GM19372 (cell line): ENCODE data around the gene TROAP.
A peak's percentile ranks its signal among the peaks of the same experiment; 100 is the strongest.

Source experiments
- ATAC-seq: cut with Tn5 transposase; IDR thresholded peaks from one replicate; pipeline ENCODE4 v1.9.1; 2021; ENCODE audit warnings: mild to moderate bottlenecking, low read depth, moderate library complexity; ENCODE audit not compliant: unreplicated experiment

TROAP gene

DNA sequence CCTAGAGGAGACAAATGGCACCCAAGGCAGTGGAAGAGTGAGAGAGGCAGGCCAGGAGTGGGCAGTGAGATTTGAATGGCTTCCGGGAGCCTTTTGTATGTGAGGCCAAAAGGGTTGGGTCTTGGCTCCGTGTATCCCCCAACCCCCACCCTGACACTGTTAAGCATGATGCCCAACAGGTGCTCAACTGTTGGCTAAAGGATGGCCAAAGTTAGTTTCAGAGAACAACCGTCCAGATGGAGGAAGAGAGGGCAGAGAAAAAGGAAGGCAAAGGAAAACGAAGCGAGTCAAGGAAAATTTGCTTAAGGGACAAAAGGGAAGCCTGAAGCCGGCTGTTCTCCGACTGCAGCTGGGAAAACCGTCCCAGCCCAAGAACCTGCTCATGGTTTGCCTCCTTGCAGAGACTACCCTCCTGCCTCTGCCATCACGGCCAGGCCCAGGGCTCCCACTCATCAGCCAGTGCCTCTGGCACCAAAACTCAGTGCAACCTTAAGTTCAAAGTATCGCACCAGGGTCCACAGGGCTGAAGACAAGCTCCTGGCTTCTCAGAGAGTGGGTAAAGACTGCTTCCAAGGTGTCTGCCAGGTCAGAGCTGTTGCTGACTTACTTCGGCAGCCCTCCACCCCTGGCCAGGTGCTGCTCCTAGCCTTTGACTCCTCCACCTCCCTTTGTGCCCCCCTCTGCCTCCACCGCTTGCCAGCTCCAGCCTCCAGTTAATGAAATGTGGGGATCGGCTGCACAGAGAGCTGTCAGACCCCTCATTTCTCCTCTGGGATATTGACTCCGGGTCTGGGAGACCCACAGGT lies 18.1 kb downstream of the TROAP start:
- ATAC-seq = no peak

DNA sequence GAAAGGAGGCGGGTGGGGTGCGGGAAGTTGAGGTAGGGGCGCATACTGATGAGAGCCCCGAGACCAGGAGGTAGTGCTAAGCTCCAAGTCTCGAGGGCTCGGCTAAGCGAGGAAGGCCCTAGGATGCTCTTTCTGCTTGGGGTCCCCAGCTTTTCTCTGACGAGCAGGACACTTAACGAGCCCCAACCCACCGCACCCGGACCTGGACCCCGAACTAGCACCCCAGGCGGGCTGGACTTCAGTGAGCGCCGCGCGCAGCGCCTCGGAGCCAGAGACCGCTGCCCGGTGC lies 18.7 kb downstream of the TROAP start:
- ATAC-seq = no peak

DNA sequence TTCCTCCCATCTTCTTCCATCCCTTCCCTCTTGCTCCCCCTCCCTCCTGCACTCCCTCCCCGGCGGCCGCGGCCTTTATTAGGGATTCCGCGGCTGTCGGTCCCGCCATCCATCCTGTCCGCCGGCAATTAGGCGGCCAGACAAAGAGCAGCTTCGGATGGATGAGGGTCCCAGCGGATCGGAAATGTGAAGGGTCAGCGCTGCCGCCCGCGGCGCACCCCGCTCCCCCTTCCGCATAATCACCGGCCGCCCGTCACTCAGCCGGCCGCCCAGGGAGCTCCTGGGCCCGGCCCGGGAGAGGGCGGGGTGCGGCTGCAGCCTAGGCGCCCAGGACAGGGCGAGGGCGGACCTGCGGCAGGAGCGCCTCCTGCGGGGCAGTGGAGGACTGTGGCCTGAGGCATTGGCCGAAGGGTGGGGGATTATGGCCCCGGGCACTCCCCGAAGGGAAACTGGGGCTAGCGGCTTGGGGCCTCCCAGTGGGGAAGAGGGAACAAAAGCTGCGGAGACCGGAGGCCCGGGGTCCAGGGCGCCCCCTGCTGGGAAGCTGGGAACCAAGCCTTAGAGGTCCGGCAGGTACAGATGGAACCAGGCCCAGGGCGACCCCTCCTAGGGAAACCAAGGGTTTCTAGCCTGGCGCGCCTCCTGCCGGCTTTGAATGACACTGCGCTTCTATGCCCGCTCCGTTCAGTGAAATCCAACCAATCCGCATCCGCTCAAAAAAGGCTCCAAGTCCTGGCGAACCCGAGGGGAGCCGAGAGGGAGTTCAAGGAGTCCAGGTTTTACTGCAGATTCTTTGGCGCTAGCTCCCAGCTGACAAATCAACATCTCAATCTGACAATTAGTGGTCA lies 19.2 kb downstream of the TROAP start:
- peak; percentile 49 for ATAC-seq

DNA sequence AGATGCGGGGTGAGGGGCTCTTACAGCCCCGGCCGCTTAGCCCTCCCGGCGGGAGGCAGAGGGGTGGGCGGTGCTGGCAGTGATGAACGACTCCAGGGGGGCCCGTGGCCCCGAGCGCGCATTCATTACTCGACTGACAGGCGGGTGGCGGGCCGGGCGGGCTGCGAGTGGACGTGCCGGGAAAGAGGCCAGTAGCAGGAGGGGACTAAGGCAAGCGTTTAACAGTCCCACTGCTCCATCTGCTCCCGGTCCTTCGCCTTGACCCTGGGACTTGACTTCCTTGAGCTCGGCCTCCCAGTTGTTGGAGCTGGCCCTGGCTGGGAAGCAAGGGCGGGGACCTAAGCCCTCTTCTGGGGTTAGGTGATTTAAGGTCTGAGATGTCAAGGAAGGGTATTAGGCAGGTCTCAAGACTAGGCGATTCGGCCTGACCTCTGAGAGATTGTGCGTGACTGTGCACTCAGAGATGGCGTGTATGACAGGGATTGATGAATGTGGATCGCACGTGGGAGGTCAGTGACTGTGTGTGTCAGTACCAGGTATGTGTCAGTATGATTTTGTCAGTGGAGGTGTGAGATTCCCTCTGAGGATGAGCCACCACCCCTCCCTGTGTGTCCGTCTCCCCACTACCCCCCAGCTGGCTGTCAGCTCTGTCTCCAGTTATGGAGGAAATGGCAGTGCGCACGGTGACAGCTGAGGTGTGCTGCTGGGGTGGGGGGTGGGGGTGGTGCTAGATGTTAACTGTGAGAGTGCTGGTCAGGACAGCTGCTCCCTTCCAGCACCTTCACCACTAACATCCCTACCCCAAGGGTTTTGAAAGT lies 20.1 kb downstream of the TROAP start:
- ATAC-seq = no peak

DNA sequence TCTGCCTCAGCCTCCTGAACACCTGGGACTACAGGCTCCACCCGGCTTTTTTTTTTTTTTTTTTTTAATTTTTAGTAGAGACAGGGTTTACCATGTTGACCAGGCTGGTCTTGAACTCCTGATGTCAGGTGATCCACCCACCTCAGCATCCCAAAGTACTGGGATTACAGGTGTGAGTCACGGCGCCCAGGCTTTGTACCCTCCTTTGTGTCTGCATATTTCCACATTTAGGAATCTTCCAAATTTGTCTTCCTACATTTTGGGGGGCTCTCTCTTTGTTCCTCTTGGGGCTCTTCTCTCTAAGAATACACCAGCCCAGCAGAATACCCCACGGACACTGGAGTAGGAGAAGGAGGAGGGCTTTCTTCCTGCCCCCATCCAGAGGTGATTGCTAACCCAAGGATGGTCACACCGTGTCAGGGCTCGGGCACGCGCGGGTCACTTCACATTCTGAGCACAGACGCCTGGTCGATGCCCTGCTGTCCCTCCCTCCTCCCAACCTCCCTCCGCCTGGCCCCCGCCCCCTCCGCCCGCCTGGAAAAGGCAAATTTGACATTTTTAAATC lies 21.5 kb downstream of the TROAP start:
- ATAC-seq = no peak

DNA sequence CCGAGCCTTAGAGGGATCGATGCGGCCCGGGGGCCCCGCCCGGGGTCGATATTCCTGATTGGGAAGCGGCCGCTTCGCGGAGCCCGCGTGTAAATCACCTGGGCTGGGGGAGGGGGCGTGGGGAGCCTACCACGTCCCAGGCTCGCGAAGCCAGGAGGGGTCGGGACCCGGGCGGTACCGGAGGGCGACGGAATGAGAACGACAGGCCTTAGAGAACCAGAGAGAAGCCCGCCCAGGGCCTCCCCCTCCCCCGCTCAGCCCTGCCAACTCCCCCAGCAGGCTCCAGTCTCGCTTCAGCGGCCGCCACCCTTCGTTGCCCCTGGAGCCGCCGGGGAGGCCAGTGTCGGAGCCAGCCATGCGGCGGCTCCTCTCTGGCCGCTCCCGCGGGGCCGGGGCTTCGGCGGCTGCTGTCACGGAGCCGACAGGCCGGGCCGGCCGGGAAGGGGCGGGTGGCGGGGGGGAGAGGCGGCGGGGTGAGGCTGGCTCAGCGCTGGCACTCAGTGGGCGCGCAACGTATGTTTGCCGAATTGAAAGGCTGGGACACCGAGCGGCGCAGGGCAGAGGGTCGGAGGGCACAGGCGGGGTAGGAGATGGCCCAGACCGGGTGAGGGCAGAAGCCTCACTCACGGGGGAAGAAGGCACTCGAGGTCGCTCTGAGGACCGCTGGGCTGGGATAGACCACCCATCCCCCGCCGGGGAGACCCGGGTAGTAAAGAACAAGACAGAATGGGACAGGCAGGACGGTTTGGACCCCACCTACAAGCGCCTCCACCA lies 22.2 kb downstream of the TROAP start:
- no peak for ATAC-seq

DNA sequence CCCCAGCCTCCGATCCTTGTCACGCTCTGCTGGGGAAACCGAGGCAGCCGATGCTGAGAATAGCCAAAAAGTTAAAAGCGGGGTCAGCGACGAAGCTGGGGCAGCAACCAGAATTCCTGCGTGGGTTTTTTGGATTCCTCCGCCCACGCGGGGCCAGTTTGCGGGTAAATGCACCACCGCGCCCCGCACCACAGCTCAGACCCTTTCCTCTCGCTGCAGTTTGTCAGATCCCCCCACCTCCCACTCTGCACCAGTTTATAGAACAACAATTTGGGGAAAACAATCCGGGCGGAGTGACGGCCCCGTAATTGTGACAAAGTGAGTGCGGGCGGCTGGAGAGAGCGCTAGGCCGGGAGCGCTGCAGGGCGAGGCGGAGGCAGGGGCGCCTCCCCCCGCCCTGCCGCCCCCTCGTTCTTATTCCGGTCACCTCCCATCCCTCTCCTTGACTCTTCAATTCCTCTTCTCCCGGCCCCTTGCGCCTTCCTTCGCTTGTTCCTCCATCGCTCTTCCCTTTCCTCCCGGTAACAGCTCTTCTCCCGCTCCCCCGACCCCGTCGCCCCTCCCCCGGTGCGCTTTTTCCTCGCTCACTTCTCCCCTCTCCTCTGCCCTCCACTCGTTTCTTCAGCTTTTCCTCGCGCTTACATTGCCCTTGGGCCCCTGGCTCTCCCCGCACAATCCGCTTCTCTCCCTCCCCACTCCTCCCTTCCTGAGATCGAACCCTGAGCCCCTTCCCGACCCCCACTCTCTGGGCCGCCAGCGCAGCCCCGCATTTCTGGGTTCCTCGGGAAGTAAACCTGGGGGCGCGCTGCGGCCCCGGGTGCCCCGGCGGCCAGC lies 23.0 kb downstream of the TROAP start:
- no peak for ATAC-seq

DNA sequence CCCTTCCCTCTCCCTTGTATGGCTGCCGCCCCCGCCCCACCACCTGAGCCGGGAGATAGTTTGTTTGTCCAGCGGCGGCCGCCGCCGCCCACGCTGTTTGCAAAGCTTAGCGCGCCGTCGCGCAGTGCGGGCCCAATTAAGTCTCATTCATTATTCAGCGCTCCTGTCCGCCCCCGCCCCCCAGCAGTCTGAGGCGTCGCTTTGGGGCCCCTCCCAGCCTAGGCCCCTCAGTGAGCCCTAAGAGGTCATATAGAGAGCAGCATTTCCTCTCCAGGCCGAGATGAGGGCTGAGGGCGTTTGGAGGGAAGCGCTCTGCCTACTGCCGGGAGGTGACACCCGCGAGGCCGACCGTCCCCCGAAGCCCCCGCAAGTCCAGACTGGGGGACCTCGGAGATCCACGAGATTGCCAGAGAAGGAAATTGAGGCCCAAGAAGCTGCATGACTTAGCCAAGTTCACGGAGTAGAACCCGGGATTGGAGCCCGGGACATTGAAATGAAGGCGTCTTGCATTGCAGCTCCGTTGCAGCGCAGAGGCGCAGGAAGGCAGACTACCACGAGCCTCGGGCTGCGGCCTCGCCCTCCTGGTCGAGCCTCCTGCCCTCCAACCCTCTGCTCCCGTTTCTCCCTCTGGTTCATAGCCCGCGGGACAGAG lies 23.7 kb downstream of the TROAP start, which contains the start of gene DNAJC22:
Gene DNAJC22, plus strand, starts transcription at position 230 of the 652 bp plus-strand sequence. CDS start 1,985 bp downstream, outside the sequence.
- ATAC-seq = no peak

DNA sequence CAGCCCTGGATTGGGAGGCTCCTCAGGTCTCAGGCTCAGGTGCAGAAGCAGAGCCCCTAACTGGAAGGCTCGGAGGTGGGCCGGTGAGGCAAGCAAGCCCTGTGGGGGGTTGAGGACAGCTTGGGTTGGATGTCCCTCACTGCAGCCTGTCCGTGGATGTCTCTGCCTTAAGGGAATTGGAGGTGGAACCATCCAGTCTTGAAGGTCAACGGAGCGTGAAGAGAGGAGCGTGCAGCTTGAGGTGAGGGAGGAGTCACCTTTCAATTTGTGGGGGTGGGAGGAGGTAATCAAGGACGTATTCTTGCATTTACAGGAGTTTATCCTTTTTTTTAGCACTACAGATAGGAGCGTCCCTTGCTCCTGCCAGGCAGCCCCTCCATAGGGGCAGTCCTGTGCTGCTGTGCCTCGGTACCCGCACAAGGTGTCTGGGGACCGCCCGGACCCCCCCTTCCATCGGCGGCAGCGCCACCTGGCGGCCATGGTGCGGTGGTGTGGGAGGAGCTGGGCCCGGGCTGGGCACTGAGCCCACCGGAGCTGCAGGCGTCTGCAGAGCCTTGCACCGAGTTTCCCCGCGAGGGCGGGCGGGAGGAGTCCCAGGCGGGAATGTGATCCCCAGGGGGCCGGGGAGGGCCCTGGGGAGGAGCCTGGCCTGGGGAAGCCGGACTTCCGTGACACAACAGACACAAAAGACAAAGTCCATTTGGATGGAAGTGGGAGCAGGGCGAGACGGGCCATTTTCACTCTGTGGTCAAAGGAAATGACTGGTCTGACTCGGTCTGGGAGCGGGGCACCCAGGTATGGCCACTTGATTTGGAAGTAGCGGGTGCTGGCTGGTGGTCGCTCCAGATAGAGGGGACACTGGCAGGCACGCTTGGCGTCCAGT lies 24.5 kb downstream of the TROAP start:
- ATAC-seq = no peak

DNA sequence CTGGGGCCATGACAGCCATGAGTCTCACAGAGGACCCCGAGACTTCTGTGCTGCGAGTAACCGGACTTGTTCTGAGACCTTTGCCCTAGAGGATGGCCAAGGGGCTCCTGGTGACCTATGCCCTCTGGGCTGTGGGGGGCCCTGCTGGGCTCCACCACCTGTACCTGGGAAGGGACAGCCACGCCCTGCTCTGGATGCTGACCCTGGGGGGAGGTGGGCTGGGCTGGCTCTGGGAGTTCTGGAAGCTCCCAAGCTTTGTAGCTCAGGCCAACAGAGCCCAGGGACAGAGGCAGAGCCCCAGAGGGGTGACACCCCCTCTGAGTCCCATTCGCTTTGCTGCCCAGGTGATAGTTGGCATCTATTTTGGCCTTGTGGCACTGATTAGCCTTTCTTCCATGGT lies 25.7 kb downstream of the TROAP start:
- ATAC-seq = no peak

DNA sequence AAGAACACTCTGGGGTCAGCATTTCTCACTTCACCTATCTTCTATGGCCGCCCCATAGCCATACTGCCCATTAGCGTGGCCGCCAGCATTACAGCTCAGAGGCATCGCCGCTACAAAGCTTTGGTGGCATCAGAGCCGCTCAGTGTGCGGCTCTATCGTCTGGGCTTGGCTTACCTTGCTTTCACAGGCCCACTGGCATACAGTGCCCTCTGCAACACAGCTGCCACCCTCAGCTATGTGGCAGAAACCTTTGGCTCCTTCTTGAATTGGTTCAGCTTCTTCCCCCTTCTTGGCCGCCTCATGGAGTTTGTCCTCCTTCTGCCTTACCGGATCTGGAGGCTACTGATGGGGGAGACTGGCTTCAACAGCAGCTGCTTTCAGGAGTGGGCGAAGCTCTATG lies 26.2 kb downstream of the TROAP start:
- no peak for ATAC-seq

DNA sequence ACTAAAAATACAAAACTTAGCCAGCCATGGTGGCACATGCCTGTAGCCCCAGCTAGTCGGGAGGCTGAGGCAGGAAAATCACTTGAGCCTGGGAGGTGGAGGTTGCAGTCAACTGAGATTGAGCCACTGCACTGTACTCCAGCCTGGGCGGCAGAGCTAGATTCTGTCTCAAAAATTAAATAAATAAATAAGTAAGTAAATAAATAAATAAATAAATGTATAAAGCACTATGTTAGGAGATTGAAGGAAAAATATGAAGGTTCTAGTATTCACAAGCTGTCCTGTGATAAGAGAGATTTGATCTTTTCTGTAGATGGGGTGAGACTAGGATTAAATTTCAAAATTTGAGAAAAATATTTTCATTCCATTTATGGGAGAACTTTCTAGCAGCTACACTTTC lies 29.3 kb downstream of the TROAP start:
- no peak for ATAC-seq

DNA sequence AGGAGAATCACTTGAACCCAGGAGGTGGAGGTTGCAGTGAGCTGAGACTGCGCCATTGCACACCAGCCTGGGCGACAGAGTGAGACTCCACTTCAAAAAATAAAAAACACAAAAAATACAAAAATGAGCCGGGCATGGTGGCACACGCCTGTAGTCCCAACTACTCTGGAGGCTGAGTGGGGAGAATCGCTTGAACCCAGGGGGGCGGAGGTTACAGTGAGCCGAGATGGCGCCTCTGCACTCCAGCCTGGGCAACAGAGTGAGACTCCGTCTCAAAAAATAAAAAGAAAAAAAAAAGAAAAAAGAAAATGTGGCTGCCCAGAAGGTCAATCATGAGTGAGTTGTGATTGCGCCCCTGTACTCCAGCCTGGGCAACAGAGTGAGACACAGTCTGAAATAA lies 32.9 kb downstream of the TROAP start:
- ATAC-seq = no peak

DNA sequence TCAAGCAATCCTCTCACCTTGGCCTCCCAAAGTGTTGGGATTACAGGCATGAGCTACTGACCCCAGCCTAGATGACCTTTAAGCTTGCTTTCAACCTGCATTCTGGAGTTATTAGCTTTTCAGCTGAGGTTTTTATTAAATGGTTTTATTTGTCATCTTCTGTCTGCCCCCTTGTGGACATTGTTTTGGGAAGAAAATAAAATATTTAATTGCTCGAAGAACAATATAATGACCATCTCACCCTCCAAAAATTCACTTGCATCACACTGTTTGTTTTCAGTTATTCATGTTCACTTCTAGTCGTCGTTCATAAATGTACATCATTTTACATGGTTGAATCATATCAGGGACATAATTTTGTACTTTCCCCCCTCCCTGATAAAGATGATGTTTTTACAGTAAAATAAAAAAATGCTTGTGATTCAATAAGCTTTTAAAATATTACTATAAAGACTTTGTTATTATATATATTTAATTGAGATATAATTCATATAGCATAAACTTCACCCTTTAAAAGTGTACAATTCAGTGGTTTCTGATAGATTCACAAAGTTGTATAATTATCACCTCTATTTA lies 34.1 kb downstream of the TROAP start:
- ATAC-seq = no peak

DNA sequence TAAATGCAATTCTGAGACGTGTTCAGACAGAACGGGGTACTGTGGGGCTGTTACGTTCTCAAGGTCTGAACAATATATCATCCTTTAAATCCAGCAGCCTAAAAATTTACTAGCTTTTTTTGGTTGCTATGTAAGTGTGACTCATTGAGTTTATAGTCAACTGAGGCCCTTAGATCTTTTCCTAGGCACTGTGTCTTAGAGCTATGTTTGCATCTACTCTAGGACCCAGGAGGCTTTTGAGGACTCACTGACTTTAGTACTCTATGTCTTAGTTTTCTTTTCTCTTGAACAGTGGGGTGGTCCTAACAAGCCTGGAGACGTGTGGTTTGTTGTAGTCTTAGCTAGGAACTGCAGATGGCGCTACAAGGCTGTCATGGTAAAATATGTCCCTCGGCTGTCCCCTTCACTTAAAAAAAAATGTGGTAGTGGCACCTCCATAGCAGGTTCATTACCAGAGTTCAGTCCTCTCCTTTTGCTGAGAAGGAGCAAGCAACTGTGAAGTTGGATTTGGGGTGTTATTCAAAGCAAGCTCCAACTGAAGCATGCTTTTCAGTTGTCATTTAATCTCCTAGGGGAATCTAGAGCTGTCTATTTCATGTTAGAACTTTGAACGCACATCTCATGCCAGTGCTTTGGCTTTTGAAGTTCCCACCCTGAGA lies 35.6 kb downstream of the TROAP start:
- no peak for ATAC-seq

DNA sequence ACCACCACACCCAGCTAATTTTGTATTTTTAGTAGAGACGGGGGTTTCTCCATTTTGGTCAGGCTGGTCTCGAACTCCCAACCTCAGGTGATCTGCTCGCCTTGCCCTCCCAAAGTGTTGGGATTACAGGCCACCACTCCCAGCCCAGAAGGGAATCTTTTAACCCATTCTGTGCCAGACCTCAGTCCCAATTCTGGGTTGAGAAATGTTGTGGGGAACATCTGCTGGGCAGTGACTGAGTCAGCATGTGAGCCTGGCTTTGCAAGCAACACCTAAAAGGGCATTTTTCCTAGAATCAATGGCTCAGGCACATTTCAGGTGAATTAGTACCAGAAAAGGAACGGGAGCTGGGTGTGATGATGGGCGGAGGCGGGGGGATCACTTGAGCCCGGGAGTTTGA lies 36.6 kb downstream of the TROAP start:
- ATAC-seq = no peak

DNA sequence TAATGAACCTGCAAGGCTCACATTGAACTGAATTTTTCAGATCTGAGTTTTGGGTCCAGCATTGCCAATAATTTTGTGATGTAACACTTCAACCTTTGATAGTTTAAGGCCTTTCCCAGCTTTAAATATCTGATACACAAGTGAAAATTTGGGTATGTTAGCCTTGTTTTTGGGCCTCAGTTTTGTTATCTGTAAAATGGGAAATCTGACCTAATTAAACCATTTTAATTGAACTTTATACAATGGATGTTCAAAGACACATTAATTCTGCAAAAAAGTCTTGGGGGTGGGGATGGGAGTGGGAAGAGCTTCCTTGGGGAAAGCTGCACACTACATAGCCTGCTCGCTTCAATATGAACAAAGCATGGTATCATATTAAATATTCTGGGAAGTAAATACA lies 39.0 kb downstream of the TROAP start:
- ATAC-seq = no peak
